ENCODE data around the gene MBTPS1.

DNA sequence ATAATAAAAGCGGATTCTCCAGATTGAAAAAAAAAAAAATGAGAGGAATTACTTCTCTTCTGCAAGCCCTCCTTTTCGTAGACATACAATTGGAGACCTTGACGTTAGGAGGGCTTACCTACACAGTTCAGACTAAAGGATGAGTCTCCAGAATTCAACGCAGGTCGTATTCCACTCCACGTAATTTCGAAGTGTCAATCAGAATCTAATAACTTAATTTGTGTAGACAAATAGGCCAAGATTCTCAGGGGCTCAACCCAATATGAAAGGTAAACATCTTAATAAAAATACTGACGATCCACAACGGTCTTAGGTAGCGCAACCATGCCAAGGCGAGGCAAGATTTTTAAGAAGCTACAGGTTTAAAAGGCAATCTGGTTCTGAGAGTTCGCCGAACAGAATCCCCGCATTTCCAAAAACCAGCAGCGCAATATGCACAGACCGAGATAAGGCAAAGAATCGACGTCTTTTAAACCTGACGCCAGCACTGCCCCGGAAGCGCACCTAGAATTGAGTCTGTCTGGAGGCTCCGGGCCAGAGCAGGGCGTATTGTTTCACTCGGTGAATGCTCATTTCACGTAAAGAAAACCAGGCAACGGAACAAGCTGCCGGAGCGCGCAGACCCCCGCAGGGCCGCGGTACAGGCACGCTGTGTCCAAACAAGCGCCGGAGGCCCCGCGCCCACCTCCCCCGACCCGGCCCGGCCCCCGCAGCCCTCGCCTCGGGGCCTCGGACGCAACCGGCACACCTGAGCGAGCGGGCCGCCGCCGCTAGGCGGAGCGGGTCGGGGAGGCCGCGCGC is 623 bp downstream of the MBTPS1 start:
- no peak for TF ChIP-seq EZH2phosphoT487 (IDR thresholded peaks at IDR 0.05; ENCODE audit: borderline replicate concordance, low read length)
- TF ChIP-seq, protein P1, sequence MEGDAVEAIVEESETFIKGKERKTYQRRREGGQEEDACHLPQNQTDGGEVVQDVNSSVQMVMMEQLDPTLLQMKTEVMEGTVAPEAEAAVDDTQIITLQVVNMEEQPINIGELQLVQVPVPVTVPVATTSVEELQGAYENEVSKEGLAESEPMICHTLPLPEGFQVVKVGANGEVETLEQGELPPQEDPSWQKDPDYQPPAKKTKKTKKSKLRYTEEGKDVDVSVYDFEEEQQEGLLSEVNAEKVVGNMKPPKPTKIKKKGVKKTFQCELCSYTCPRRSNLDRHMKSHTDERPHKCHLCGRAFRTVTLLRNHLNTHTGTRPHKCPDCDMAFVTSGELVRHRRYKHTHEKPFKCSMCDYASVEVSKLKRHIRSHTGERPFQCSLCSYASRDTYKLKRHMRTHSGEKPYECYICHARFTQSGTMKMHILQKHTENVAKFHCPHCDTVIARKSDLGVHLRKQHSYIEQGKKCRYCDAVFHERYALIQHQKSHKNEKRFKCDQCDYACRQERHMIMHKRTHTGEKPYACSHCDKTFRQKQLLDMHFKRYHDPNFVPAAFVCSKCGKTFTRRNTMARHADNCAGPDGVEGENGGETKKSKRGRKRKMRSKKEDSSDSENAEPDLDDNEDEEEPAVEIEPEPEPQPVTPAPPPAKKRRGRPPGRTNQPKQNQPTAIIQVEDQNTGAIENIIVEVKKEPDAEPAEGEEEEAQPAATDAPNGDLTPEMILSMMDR (conservative IDR thresholded peaks at IDR 0.05; ENCODE audit: low read depth, low read length): no peak
